ENCODE results near the gene POLR1H.

DNA sequence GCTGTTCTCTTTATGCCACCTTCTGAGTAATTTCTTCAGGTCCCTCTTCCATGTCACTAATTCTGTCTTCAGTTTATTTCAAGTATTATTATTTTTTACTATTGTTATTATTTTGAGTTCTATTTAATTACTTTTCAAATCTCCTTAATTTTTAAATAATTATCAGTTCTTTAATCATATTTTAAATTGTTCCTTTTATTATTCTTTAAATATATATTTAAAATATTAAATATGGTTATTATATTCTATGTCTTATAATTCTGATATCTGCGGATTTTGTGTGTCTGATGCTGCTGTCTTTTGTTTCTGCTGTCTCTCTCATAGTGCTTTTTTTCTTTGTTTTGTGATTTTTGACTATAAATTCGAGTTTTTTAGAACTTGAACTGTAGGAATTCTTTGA lies 2.2 kb downstream of the POLR1H start:
- TF ChIP-seq, protein P1, sequence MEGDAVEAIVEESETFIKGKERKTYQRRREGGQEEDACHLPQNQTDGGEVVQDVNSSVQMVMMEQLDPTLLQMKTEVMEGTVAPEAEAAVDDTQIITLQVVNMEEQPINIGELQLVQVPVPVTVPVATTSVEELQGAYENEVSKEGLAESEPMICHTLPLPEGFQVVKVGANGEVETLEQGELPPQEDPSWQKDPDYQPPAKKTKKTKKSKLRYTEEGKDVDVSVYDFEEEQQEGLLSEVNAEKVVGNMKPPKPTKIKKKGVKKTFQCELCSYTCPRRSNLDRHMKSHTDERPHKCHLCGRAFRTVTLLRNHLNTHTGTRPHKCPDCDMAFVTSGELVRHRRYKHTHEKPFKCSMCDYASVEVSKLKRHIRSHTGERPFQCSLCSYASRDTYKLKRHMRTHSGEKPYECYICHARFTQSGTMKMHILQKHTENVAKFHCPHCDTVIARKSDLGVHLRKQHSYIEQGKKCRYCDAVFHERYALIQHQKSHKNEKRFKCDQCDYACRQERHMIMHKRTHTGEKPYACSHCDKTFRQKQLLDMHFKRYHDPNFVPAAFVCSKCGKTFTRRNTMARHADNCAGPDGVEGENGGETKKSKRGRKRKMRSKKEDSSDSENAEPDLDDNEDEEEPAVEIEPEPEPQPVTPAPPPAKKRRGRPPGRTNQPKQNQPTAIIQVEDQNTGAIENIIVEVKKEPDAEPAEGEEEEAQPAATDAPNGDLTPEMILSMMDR (conservative IDR thresholded peaks at IDR 0.05; ENCODE audit: low read depth, low read length) = no peak
- TF ChIP-seq EZH2phosphoT487 (IDR thresholded peaks at IDR 0.05; ENCODE audit: borderline replicate concordance, low read length) (no peak), EZH2 (IDR thresholded peaks at IDR 0.05; ENCODE audit: low read length, unreplicated experiment) (no peak)

All from PC-3 (cell line).